ENCODE results near the gene AASS.

Gene AASS

GRCh38 chr7:122035876-122036275 is 108.2 kb downstream of the AASS start:
- no peak for DNase-seq

GRCh38 chr7:122033641-122034040 is 110.4 kb downstream of the AASS start:
- DNase-seq: no peak

GRCh38 chr7:122027058-122027457 is 117.0 kb downstream of the AASS start:
- no peak for DNase-seq

Measured in cerebellar nuclear complex (tissue), 1 donor.